GM12878 (cell line): ENCODE data around the gene NUAK1. TPM values are rescaled to one million over a fixed set of nuclear protein-coding genes. Genes with fewer than 3 reads are reported as not detected.

Experiments
- CHD1 ChIP-seq: IDR thresholded peaks from 2 replicates; pipeline ENCODE4 v1.6.1; 2012; ENCODE audit warnings: low read depth, low read length, improper control_type of control experiment
- E2F8 ChIP-seq: fragments of 450-650 bp; IDR thresholded peaks from 2 replicates; pipeline ENCODE4 v1.6.1; 2018; ENCODE audit warnings: mild to moderate bottlenecking, low read depth, moderate library complexity; ENCODE audit not compliant: partially characterized antibody
- EED ChIP-seq: sonication (generic); IDR thresholded peaks from 2 replicates; pipeline ENCODE4 v1.6.1; 2016; ENCODE audit warnings: antibody characterized with exemption, low read depth
- IKZF1 ChIP-seq: fragments of 450-650 bp; conservative IDR thresholded peaks from 2 replicates; pipeline ENCODE4 v1.6.1; 2017; ENCODE audit warnings: antibody characterized with exemption, mild to moderate bottlenecking
- IKZF2 ChIP-seq, 2 experiments: fragments of 450-650 bp; IDR thresholded peaks; 2 replicates each; pipeline ENCODE4 v1.6.1; 2017; ENCODE audit warnings: mild to moderate bottlenecking in 2 of 2, moderate library complexity in 2 of 2
- MEF2A ChIP-seq: IDR thresholded peaks from 2 replicates; pipeline ENCODE4 v1.6.1; 2011; ENCODE audit warnings: low read depth, mild to moderate bottlenecking, low read length, moderate library complexity; ENCODE audit not compliant: insufficient read depth
- MXI1 ChIP-seq: fragments of 150-350 bp; IDR thresholded peaks from 2 replicates; pipeline ENCODE4 v1.6.1; 2011; ENCODE audit warnings: low read depth, mild to moderate bottlenecking, inconsistent platforms, low read length, improper control_type of control experiment
- MYC ChIP-seq: IDR thresholded peaks from 2 replicates; pipeline ENCODE4 v1.6.1; 2011; ENCODE audit warnings: mild to moderate bottlenecking, low read length, moderate library complexity, inconsistent platforms; ENCODE audit not compliant: insufficient read depth, insufficient replicate concordance, insufficient read length, severe bottlenecking
- NFYA ChIP-seq: IDR thresholded peaks from 2 replicates; pipeline ENCODE4 v1.6.1; 2011; ENCODE audit warnings: low read depth, mild to moderate bottlenecking, low read length, improper control_type of control experiment, borderline replicate concordance
- NR2C1 ChIP-seq: fragments of 450-650 bp; IDR thresholded peaks from 2 replicates; pipeline ENCODE4 v1.6.1; 2017; ENCODE audit warnings: antibody characterized with exemption, mild to moderate bottlenecking, moderate library complexity
- NR2C2 ChIP-seq: IDR thresholded peaks from 2 replicates; pipeline ENCODE4 v1.6.1; 2011; ENCODE audit warnings: borderline replicate concordance, low read depth; ENCODE audit not compliant: control insufficient read depth, insufficient read length
- PAX8 ChIP-seq: fragments of 450-650 bp; IDR thresholded peaks from 2 replicates; pipeline ENCODE4 v1.6.1; 2017; ENCODE audit warnings: mild to moderate bottlenecking, moderate library complexity
- RELB ChIP-seq: fragments of 450-650 bp; IDR thresholded peaks from 2 replicates; pipeline ENCODE4 v1.6.1; 2017; ENCODE audit warnings: low read depth, mild to moderate bottlenecking, moderate library complexity
- SMAD5 ChIP-seq: IDR thresholded peaks from 2 replicates; pipeline ENCODE4 v1.6.1; 2016; ENCODE audit warnings: antibody characterized with exemption, low read depth
- SPI1 ChIP-seq: IDR thresholded peaks from 2 replicates; pipeline ENCODE4 v1.6.1; 2011; ENCODE audit warnings: low read depth, mild to moderate bottlenecking, low read length, moderate library complexity, borderline replicate concordance; ENCODE audit not compliant: insufficient read depth
- SUPT20H ChIP-seq: IDR thresholded peaks from 2 replicates; pipeline ENCODE4 v1.6.1; 2011; ENCODE audit warnings: low read depth, mild to moderate bottlenecking, low read length, moderate library complexity, borderline replicate concordance; ENCODE audit not compliant: control insufficient read depth
- ZNF592 ChIP-seq: fragments of 450-650 bp; IDR thresholded peaks from 2 replicates; pipeline ENCODE4 v1.6.1; 2017; ENCODE audit warnings: mild to moderate bottlenecking, moderate library complexity
- ZZZ3 ChIP-seq: IDR thresholded peaks from 2 replicates; pipeline ENCODE4 v1.6.1; 2011; ENCODE audit warnings: low read depth; ENCODE audit not compliant: control insufficient read depth, insufficient read length
- polyA plus RNA-seq, 11 experiments: library from polyadenylated mRNA; depleted of rRNA in 4 of 11; unstranded in 6 of 11; stranded (reverse) in 5 of 11; fragments of >200 nt; fragmentation: Nextera tagmentation in 4 of 11; fragmentation: Illumina TruSeq in 1 of 11; extraction: Ambion mirVana in 4 of 11; extraction: Trizol in 1 of 11; gene quantifications; 1 replicate in 1 of 11; 2 replicates in 10 of 11; pipeline versions ENCODE4 v1.2.1 to v1.2.3, GENCODE V29; 2011 to 2016; ENCODE audit warnings: inconsistent platforms in 2 of 11, missing spikeins in 2 of 11, low read depth in 1 of 11
- total RNA-seq, 4 experiments: library from RNA; depleted of rRNA in 3 of 4; stranded (reverse); fragments of >200 nt in 3 of 4; fragmentation: Illumina TruSeq in 1 of 4; extraction: Trizol in 1 of 4; gene quantifications; 2 replicates each; pipeline versions ENCODE4 v1.2.1 to v1.2.3, GENCODE V29; 2013 to 2021

The NUAK1 gene
- total and polyA plus RNA-seq, 10 of the 15 experiments (the other 5 are each of a cell fraction or from before 2014, with no cell fraction given), result 0.03 to 0.42 (median 0.08) TPM; not detected in 2

- no peak for TF ChIP-seq MXI1
- TF ChIP-seq MYC, result no peak
- no peak for TF ChIP-seq RELB
- TF ChIP-seq NR2C2, result no peak
- TF ChIP-seq SMAD5, result no peak
- no peak for TF ChIP-seq CHD1
- no peak for TF ChIP-seq SUPT20H
- peak; percentile 36; the same call in 1 of the 2 replicates for TF ChIP-seq IKZF1
- peak in 1 of 2 experiments; percentile 40; a peak in 1 of 4 replicates for TF ChIP-seq IKZF2 (IDR thresholded peaks at IDR 0.05)
- TF ChIP-seq MEF2A, result no peak
- no peak for TF ChIP-seq ZZZ3
- TF ChIP-seq SPI1, result peak; percentile 52; the same call in 1 of the 2 replicates
- TF ChIP-seq E2F8, result no peak
- no peak for TF ChIP-seq PAX8
- no peak for TF ChIP-seq EED
- no peak for TF ChIP-seq NFYA
- TF ChIP-seq ZNF592, result no peak
- no peak for TF ChIP-seq NR2C1
Measured at GRCh38 chr12:106098691-106099200, 40.0 kb downstream of the NUAK1 start (continued).
